Gastroesophageal sphincter (tissue), 4 donors: ENCODE measurements around the gene FER. TPM values are rescaled to one million over a fixed set of nuclear protein-coding genes. Genes with fewer than 3 reads are reported as not detected.
"Not testable (repeated sequence)": the region's sequence is repeated elsewhere in the genome, so short reads cannot be mapped to it uniquely, and the experiment has no call there.

Experiments used
- ATAC-seq: fragments of 150-250 bp; one replicate; pipeline ENCODE4 v1.9.1; 2016; ENCODE audit warnings: mild to moderate bottlenecking, moderate library complexity
- H3K27ac ChIP-seq, 4 donors: fragments of 200-600 bp; sonication (generic) in 3 of 4; 1 replicate in 3 of 4; 2 replicates in 1 of 4; pipeline ENCODE4 v1.5.1; 2016 to 2019
- H3K27me3 ChIP-seq: fragments of 200-600 bp; sonication (generic); one replicate; pipeline ENCODE4 v1.5.1; 2019
- H3K36me3 ChIP-seq, 2 donors: fragments of 200-600 bp; sonication (generic); one replicate each; pipeline ENCODE4 v1.5.1; 2019; ENCODE audit warnings: control low read depth in 1 of 2
- H3K4me1 ChIP-seq, 3 donors: fragments of 200-600 bp; sonication (generic); 1 replicate in 2 of 3; 2 replicates in 1 of 3; pipeline ENCODE4 v1.5.1; 2016 to 2019; ENCODE audit warnings: control low read depth in 2 of 3
- H3K4me3 ChIP-seq, 2 donors: fragments of 200-600 bp; sonication (generic); one replicate each; pipeline ENCODE4 v1.5.1; 2019; ENCODE audit warnings: mild to moderate bottlenecking in 1 of 2, moderate library complexity in 1 of 2
- H3K9me3 ChIP-seq, 3 donors: fragments of 200-600 bp; sonication (generic); one replicate each; pipeline ENCODE4 v1.5.1; 2017 to 2019; ENCODE audit warnings: control low read depth in 2 of 3
- CTCF ChIP-seq, 4 experiments: fragments of 200-600 bp in 2 of 4; fragments of 450-650 bp in 2 of 4; sonication (generic) in 1 of 4; IDR thresholded peaks; one replicate each; pipeline ENCODE4 v1.5.1; 2017 to 2019; ENCODE audit warnings: antibody characterized with exemption in 4 of 4, mild to moderate bottlenecking in 2 of 4, moderate library complexity in 2 of 4
- EP300 ChIP-seq: sonication (generic); formaldehyde crosslinking; IDR thresholded peaks from one replicate; pipeline ENCODE4 v1.6.1; 2017; ENCODE audit warnings: antibody characterized with exemption, mild to moderate bottlenecking
- POLR2A ChIP-seq, 2 donors: fragments of 450-650 bp; IDR thresholded peaks; one replicate each; pipeline ENCODE4 v1.6.1; 2017; ENCODE audit warnings: antibody characterized with exemption in 2 of 2, mild to moderate bottlenecking in 2 of 2, moderate library complexity in 1 of 2
- POLR2AphosphoS5 ChIP-seq: sonication (generic); formaldehyde crosslinking; IDR thresholded peaks from one replicate; pipeline ENCODE4 v1.6.1; 2017; ENCODE audit warnings: antibody characterized with exemption
- WGBS, 2 donors: methylation state at CpG; one replicate each; pipeline ENCODE4 v1.1.5; 2018; ENCODE audit warnings: low coverage in 1 of 2; 5-methylcytosine and 5-hydroxymethylcytosine counted together
- total RNA-seq, 4 donors: library from RNA; depleted of rRNA; stranded (reverse); fragments of >200 nt; gene quantifications; one replicate each; pipeline ENCODE4 v1.1.0, GENCODE V29; 2016

The FER gene
- total RNA-seq, 4 donors from 2014 or later: 23.2 to 45.3 (median 32.5) TPM

DNA sequence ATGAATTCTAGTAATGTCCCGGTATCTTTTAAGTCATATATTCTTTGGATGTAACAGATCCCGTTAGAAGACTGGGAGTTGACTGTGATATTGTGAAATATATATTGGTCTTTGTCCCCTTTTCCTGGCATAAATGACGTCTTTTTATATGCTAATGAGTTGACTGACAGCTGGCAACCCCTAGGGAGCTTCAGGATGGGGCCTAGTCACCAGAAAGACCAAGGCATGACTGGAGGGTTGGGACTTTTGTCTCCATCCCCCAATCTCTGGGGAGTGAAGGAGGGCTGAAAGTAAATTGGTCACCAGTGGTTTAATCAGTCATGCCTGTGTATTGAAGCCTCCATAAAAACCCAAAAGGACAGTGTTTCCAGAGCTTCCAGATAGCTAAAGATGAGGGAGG lies 420.5 kb downstream of the FER start:
- WGBS, 2 donors: 100% methylated on average over 3 of the region's 3 CpGs

GRCh38 chr5:109170629-109171350 lies 423.1 kb downstream of the FER start:
- ATAC-seq: no peak
- WGBS, 2 donors: 73 to 100% methylated on average over 1 to 3 of the region's 3 CpGs
- H3K27ac ChIP-seq: no peak overlapping the region

More for the DNA sequence above, 420.5 kb downstream of the FER start:
- ATAC-seq: no peak
- Histone ChIP-seq H3K27me3 (no peaks in the 10 kb centered on the region), H3K4me1 (no peaks in the 10 kb centered on the region), H3K9me3 (no peaks in the 10 kb centered on the region), H3K4me3 (no peak overlapping the region), H3K36me3 (no peaks in the 10 kb centered on the region), H3K27ac (no peak overlapping the region)
- no peak for TF ChIP-seq CTCF (IDR thresholded peaks at IDR 0.05)
- no peak for TF ChIP-seq POLR2AphosphoS5
- TF ChIP-seq POLR2A (IDR thresholded peaks at IDR 0.05): no peak
- no peak for TF ChIP-seq EP300

GRCh38 chr5:109171437-109172073 lies 423.9 kb downstream of the FER start:
- 92 to 93% methylated on average over 3 of the region's 3 CpGs for WGBS, 2 donors
- not testable (repeated sequence) for H3K36me3 ChIP-seq, H3K9me3 ChIP-seq, H3K4me3 ChIP-seq, ATAC-seq, H3K27me3 ChIP-seq, H3K4me1 ChIP-seq, H3K27ac ChIP-seq

More at GRCh38 chr5:109170629-109171350, 423.1 kb downstream of the FER start:
- H3K9me3 ChIP-seq: no peaks in the 10 kb centered on the region
- TF ChIP-seq POLR2A (IDR thresholded peaks at IDR 0.05) (no peak), POLR2AphosphoS5 (no peak), CTCF (IDR thresholded peaks at IDR 0.05) (no peak), EP300 (no peak)
- no peaks in the 10 kb centered on the region for H3K27me3 ChIP-seq
- H3K4me3 ChIP-seq: no peak overlapping the region
- H3K36me3 ChIP-seq: no peaks in the 10 kb centered on the region
- H3K4me1 ChIP-seq: no peaks in the 10 kb centered on the region

- H3K27me3 ChIP-seq: no peaks in the 10 kb centered on the region
- peaks cover 0 to 13% (median 0%) of the 10 kb centered on the region in 3 donors for H3K4me1 ChIP-seq
- no peak for ATAC-seq
- 96 to 100% methylated on average over 2 of the region's 2 CpGs for WGBS, 2 donors
- no peak overlapping the region for H3K4me3 ChIP-seq
- no peaks in the 10 kb centered on the region for H3K36me3 ChIP-seq
- no peaks in the 10 kb centered on the region for H3K9me3 ChIP-seq
- TF ChIP-seq CTCF (IDR thresholded peaks at IDR 0.05) (no peak), POLR2A (IDR thresholded peaks at IDR 0.05) (no peak), EP300 (no peak), POLR2AphosphoS5 (no peak)
- no peak overlapping the region for H3K27ac ChIP-seq
Measured at GRCh38 chr5:109173036-109173794, 425.5 kb downstream of the FER start.

DNA sequence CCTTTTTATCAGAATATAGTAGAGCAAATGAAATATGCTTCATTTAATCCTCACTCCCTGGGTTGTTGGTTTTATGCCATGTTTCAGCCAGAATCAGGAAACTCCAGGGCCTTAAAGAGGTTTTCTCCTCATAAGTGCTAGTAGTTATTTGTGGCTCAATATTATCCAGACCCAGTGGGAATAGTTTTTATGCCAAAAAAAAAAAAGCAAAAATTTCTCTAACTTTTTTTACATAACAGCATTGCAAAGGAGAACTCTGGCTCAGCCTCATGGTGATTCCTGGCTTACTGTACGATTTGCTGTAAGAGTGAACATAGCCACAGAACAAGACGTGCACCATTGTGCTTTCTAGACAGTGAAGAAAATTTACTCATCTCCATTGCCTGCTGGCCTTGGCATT lies 429.5 kb downstream of the FER start:
- no peaks in the 10 kb centered on the region for H3K27me3 ChIP-seq
- WGBS, 2 donors: 8 to 9% methylated on average over 1 to 2 of the region's 2 CpGs
- H3K4me3 ChIP-seq: no peak overlapping the region
- no peak for ATAC-seq
- H3K27ac ChIP-seq: no peak overlapping the region
- peaks cover 0 to 13% (median 0%) of the 10 kb centered on the region in 3 donors for H3K4me1 ChIP-seq
- no peaks in the 10 kb centered on the region for H3K9me3 ChIP-seq
- TF ChIP-seq POLR2AphosphoS5: no peak
- H3K36me3 ChIP-seq: no peaks in the 10 kb centered on the region
